Neutrophil (primary cell): ENCODE measurements around the gene LRRC28.

ENCODE experiments used
- H3K27ac ChIP-seq: fragments of 200-600 bp; sonication (generic); 2 replicates; pipeline ENCODE4 v1.5.1; 2016; ENCODE audit warnings: mild to moderate bottlenecking, moderate library complexity
- H3K27me3 ChIP-seq: fragments of 200-600 bp; sonication (generic); 2 replicates; pipeline ENCODE4 v1.6.0; 2016; ENCODE audit warnings: mild to moderate bottlenecking
- H3K36me3 ChIP-seq: fragments of 200-600 bp; sonication (generic); 2 replicates; pipeline ENCODE4 v1.5.1; 2017
- H3K4me1 ChIP-seq, 2 experiments: fragments of 200-600 bp in 1 of 2; sonication (generic) in 1 of 2; 1 replicate in 1 of 2; 2 replicates in 1 of 2; pipeline versions ENCODE4 v1.5.1 to v1.6.1; 2013 to 2016; ENCODE audit warnings: low read depth in 1 of 2, low read length in 1 of 2, mild to moderate bottlenecking in 1 of 2, moderate library complexity in 1 of 2; ENCODE audit not compliant: control insufficient read depth in 1 of 2, insufficient read depth in 1 of 2
- H3K4me3 ChIP-seq, 2 experiments: fragments of 200-600 bp in 1 of 2; sonication (generic) in 1 of 2; 1 replicate in 1 of 2; 2 replicates in 1 of 2; pipeline ENCODE4 v1.5.1; 2013 to 2016; ENCODE audit warnings: low read depth in 1 of 2, low read length in 1 of 2, mild to moderate bottlenecking in 1 of 2, moderate library complexity in 1 of 2
- H3K9me3 ChIP-seq: fragments of 200-600 bp; sonication (generic); 2 replicates; pipeline ENCODE4 v1.5.1; 2016
- CTCF ChIP-seq: fragments of 200-600 bp; sonication (generic); IDR thresholded peaks from 2 replicates; pipeline ENCODE4 v1.5.1; 2016; ENCODE audit warnings: antibody characterized with exemption

Gene LRRC28

GRCh38 chr15:99347574-99347973 is 96.3 kb downstream of the LRRC28 start:
- peaks cover 32 to 34% of the 10 kb centered on the region in 2 experiments for H3K4me1 ChIP-seq
- H3K9me3 ChIP-seq = no peaks in the 10 kb centered on the region
- no peak overlapping the region for H3K4me3 ChIP-seq
- no peaks in the 10 kb centered on the region for H3K36me3 ChIP-seq
- no peaks in the 10 kb centered on the region for H3K27me3 ChIP-seq
- H3K27ac ChIP-seq = no peak overlapping the region
- no peak for TF ChIP-seq CTCF

- Histone ChIP-seq H3K36me3 (no peaks in the 10 kb centered on the region), H3K9me3 (no peaks in the 10 kb centered on the region), H3K27me3 (no peaks in the 10 kb centered on the region), H3K4me1 (peaks cover 32 to 34% of the 10 kb centered on the region in 2 experiments), H3K4me3 (no peak overlapping the region), H3K27ac (no peak overlapping the region)
- TF ChIP-seq CTCF = no peak
Observed at GRCh38 chr15:99348412-99348811, 97.1 kb downstream of the LRRC28 start.

GRCh38 chr15:99350408-99350807 is 99.1 kb downstream of the LRRC28 start:
- H3K36me3 ChIP-seq = no peaks in the 10 kb centered on the region
- H3K27me3 ChIP-seq = no peaks in the 10 kb centered on the region
- H3K4me3 ChIP-seq = peak overlapping the region; percentile 41 to 51
- H3K4me1 ChIP-seq = peaks cover 24 to 28% of the 10 kb centered on the region in 2 experiments
- no peak for TF ChIP-seq CTCF
- H3K9me3 ChIP-seq = no peaks in the 10 kb centered on the region
- peak overlapping the region; percentile 81 for H3K27ac ChIP-seq

DNA sequence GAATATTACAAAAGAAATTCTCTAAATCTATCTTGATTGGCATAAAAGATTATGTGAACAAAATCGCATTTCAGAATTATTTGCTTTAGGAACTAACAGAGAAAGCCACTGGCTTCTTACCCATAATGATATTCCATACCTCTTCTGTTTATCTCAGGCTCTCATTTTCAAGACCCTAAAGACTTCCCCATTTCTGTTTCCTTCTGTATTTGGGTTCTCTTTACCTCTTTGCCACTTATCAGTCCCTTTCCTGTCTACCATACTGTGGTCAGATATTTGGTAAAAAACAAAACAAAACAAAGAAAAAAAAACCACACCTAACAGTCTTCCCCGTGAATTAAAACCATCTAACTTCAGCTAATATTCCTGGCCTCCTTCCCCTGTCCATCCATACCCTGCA is 108.5 kb downstream of the LRRC28 start:
- H3K27ac ChIP-seq = peak overlapping the region; percentile 51
- H3K27me3 ChIP-seq = no peaks in the 10 kb centered on the region
- H3K36me3 ChIP-seq = no peaks in the 10 kb centered on the region
- no peak overlapping the region for H3K4me3 ChIP-seq
- TF ChIP-seq CTCF = no peak
- peaks cover 13 to 21% of the 10 kb centered on the region in 2 experiments for H3K4me1 ChIP-seq
- H3K9me3 ChIP-seq = no peaks in the 10 kb centered on the region

DNA sequence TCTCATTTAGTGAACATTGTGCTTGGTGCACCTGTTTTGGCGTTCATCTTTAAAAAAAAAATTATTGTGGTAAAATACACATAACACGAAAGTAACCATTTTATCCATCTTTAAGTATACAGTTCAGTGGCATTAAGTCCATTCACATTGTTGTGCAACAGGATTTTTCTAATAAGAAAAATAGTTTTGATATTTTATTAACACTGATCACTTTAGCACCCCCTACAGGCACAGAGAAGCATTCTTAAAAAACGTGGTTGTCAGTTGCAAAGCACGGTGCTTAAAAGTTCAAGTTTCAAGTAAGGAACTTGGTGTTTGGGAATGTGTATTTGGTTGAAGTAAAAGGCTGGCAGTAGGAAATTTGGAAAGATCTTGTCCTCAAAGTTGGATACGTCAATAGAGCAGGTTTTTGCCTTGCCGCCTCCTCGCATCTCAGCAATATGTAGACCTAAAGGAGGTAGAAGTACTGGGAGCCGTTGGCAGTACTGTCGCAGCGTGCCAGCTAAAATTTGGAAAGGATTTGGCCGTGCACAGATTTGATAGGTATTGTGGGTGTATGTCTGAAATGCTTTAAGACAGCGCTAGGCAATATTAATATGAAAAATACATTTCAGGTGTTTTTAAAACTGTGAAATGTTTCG is 110.4 kb downstream of the LRRC28 start:
- no peaks in the 10 kb centered on the region for H3K36me3 ChIP-seq
- H3K27me3 ChIP-seq = no peaks in the 10 kb centered on the region
- no peak for TF ChIP-seq CTCF
- H3K9me3 ChIP-seq = no peaks in the 10 kb centered on the region
- H3K4me3 ChIP-seq = no peak overlapping the region
- no peak overlapping the region for H3K27ac ChIP-seq
- peaks cover 13 to 21% of the 10 kb centered on the region in 2 experiments for H3K4me1 ChIP-seq
